ENCODE results near the gene DDR2. TPM values are rescaled to one million over a fixed set of nuclear protein-coding genes. Genes with fewer than 3 reads are reported as not detected.
A peak's percentile ranks its signal among the peaks of the same experiment; 100 is the strongest.
"Not testable (repeated sequence)": the region's sequence is repeated elsewhere in the genome, so short reads cannot be mapped to it uniquely, and the experiment has no call there.

The DDR2 gene
- 2.9 TPM for total RNA-seq

GRCh38 chr1:162632217-162632666 lies at the start of gene DDR2:
TSS of gene DDR2 (plus strand) at chr1:162632464. CDS start at chr1:162719064, 86,600 bp downstream.
- no peak for ATAC-seq

- ATAC-seq, result not testable (repeated sequence)
These were observed 49.4 kb upstream of the DDR2 start for GRCh38 chr1:162582901-162583300.

GRCh38 chr1:162585101-162585500 lies 47.2 kb upstream of the DDR2 start:
- ATAC-seq, result not testable (repeated sequence)

GRCh38 chr1:162587347-162587746 lies 44.9 kb upstream of the DDR2 start:
- peak; percentile 68 for ATAC-seq

- no peak for ATAC-seq
These were observed 44.5 kb upstream of the DDR2 start for GRCh38 chr1:162587761-162588260.

- ATAC-seq, result no peak
These were observed 42.2 kb upstream of the DDR2 start for GRCh38 chr1:162590101-162590500.

- ATAC-seq, result no peak
These were observed 41.6 kb upstream of the DDR2 start for GRCh38 chr1:162590686-162591085.

GRCh38 chr1:162596514-162597170 lies 35.6 kb upstream of the DDR2 start:
- no peak for ATAC-seq

- no peak for ATAC-seq
These were observed 32.8 kb upstream of the DDR2 start for GRCh38 chr1:162599451-162599850.

- ATAC-seq, result not testable (repeated sequence)
These were observed 29.1 kb upstream of the DDR2 start for GRCh38 chr1:162603117-162603516.

GRCh38 chr1:162605225-162605927 lies 26.9 kb upstream of the DDR2 start:
- ATAC-seq, result peak; percentile 87

GRCh38 chr1:162609306-162609705 lies 23.0 kb upstream of the DDR2 start:
- no peak for ATAC-seq

- peak; percentile 48 for ATAC-seq
These were observed 19.5 kb upstream of the DDR2 start for GRCh38 chr1:162612606-162613400.

GRCh38 chr1:162616848-162617247 lies 15.4 kb upstream of the DDR2 start:
- no peak for ATAC-seq

GRCh38 chr1:162617513-162617912 lies 14.8 kb upstream of the DDR2 start:
- ATAC-seq, result no peak

GRCh38 chr1:162619076-162619475 lies 13.2 kb upstream of the DDR2 start:
- no peak for ATAC-seq

GRCh38 chr1:162621256-162621655 lies 11.0 kb upstream of the DDR2 start:
- no peak for ATAC-seq

- ATAC-seq, result no peak
These were observed 6.6 kb upstream of the DDR2 start for GRCh38 chr1:162625679-162626078.

- ATAC-seq, result no peak
These were observed 6.2 kb upstream of the DDR2 start for GRCh38 chr1:162626094-162626493.

- ATAC-seq, result no peak
These were observed 5.5 kb upstream of the DDR2 start for GRCh38 chr1:162626761-162627160.

GRCh38 chr1:162627662-162628296 lies 4.5 kb upstream of the DDR2 start:
- ATAC-seq, result no peak

GRCh38 chr1:162629077-162629627 lies 3.1 kb upstream of the DDR2 start:
- ATAC-seq, result no peak
